HG03342 (cell line): ENCODE data around the gene SCARF1.

Experiments used
- ATAC-seq: cut with Tn5 transposase; IDR thresholded peaks from one replicate; pipeline ENCODE4 v1.9.1; 2021; ENCODE audit warnings: mild to moderate bottlenecking, moderate library complexity; ENCODE audit not compliant: unreplicated experiment

SCARF1 gene

GRCh38 chr17:1629504-1630310 is 15.8 kb downstream of the SCARF1 start:
- ATAC-seq, result no peak

DNA sequence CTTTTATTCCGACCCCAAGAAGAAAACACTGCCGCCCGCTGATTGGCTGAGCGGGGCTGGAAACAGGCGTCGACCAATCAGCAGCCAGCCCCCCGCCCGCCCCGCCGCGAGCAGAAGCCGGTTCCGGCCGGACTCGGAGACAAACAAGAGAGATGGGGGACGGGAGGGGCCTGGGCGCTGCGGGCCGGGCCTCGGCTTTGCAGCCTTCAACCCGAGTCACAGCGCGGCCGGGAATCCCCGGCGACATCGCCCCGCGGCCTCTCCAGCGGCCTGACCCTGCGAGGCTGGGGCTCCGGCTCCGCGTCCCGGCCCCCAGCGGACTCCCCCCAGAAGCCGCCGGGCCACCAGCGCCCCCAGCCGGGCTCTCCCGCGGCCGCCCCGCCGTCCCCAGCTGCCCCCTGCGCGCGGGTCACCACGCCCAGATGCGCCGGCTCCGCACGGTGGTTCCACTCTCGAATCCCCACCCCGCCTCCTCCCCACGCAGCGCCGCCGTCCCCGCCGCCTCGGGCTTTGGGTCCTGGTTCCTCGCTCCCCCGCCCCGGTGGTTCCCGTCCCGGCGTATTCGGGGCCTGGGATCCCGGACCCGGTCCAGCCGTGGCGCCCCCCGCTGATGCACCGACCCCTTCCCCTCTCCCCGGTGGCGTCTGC is 16.6 kb downstream of the SCARF1 start:
- ATAC-seq, result peak; percentile 51

DNA sequence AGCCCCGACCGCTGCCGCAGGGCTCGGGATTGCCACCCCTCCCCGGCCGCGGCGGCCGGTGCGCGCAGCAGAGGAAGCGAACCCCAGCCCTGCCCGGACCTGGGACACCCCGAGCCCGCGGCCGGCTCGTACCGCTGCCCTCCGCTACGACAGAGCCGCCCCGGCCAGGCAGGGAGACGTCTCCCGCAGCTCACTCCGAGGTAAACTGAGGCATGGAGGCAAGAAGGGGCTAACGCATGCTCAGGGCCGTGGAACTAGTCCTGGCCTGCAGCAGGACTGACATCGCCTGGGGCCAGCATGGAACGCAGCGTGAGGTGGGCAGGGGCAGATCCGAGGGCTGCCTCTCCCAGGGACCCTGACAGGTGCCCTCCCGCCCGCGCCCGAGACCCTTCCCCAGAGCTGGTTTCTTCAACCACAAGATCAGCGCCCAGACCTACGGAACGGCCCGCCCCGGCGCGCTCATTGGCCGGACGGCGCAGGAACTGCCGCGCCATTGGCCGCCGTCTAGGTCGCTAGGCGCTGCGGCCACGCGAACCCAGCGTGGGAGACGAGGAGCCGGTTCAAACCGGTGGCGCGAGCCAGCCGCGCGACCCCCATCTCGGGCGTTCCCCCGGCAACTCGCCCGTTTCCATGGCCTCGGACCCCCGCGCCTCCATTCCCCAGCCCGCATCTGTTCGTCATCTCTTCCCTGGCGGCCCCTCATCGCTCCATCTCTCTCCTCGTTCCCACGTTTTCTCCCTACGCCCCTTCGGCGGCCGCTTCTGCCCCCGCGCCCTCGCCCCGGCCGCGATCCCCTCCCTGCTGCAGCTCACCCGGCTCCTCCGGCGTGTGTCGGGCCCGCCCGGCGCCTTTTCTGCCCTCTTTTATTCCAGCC is 17.3 kb downstream of the SCARF1 start, which contains the start of gene SLC43A2:
SLC43A2 (minus strand) TSS at position 853 of the 874 bp plus-strand sequence. CDS start 960 bp downstream, outside the sequence.
- peak; percentile 53 for ATAC-seq

DNA sequence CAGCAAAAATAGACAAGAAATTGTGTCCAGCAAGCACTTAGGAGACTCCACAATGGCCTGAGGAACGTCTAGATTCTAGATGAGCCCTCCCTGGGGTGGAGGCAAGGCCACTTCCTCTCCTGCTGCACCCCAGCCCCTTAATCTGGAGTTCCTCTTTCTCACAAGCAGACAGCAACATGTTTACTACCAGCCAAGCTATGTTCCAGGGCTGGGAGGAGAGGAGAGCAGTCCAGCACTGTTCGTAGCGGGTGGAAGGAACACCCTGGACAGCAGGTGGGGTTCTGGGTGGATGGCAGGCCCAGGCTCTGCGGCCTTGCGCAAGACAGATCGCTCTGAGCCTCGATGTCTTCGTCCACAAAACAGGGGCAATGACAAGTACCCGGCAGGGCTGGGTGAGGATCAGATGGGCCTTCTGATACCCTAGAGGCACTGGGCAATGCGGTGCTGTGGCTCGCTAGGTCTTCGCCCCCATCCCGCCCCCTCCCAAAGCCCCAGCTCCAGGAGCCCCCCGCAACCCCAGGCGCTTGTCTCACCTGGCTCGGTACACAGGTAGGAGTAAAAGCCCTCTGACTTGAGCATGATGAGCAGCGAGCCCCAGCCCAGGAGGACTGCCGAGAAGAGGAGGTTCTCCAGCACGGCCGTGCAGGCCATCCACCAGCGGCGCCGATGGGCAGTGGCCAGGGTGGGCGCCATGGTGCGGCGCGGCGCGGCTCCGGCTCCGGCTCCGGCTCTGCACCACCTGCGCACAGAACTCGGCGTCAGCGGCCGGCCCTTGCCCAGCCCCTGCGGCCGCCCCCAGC is 18.1 kb downstream of the SCARF1 start:
- no peak for ATAC-seq

DNA sequence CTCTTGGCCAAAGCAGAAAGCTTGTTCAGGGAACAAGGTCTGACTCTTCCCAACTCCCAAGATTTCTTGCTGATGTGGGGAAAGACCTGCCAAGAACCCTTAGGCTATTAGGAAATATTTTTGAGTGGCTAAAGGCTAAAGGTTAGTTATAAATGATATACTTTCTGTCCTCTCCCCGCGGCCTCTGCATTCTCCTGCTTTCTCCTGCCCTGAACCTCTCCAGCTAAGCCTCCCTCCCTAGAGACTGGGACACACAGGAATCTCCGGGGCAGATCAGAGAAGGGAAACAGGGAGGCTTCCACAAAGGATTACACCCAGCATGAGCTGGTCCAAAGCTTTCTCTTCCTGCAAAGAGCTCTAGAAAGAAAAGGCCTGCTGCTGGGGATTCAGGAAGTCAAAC is 19.2 kb downstream of the SCARF1 start:
- no peak for ATAC-seq

DNA sequence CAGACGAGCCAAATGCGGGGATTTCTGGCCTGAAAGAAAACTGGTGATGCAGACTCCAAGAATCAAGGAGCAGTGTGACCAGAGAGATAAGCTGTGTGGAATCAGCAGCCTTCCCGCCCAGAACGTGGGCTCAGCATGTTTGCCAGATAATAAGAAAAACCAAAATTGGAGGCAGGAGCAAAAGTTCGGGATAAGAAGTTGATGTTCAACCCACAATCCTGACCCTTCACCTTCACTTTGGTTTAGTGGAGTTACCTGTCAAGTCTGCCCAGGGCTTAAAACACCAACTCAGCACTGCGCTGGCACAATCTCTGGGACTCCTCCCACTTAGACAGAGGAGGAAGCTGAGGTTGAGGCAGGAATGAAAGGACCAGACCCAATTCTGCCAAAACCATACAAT is 20.0 kb downstream of the SCARF1 start:
- ATAC-seq, result no peak

GRCh38 chr17:1625053-1625452 is 20.5 kb downstream of the SCARF1 start:
- no peak for ATAC-seq

GRCh38 chr17:1624650-1625049 is 20.9 kb downstream of the SCARF1 start:
- no peak for ATAC-seq

DNA sequence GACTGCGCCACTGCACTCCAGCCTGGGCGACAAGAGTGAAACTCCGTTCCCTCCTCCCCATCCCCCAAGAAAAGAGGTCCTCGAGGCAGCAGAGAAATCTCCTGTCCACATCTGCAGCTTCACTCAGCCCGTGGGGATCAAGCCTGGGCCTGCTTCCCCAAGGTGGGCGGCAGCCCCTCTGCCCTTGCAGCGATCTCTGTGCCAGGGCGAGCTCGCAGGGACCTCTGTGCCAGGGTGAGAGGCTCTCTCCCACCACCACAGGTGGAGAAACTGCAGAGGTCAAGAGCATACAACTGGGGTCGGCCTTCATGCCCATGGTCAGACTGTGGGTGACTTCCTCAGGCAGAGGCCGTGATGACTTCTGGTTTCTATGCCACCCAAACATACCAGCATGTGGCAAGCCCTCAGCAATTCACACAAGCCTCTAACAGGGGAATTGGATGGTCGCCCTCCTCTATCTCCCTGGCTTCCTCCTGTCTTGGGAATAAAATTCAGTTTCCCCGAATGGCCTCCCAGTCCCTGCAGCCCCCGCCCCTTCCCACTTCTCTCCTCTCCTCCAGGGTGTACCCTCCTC is 22.4 kb downstream of the SCARF1 start:
- ATAC-seq, result no peak

DNA sequence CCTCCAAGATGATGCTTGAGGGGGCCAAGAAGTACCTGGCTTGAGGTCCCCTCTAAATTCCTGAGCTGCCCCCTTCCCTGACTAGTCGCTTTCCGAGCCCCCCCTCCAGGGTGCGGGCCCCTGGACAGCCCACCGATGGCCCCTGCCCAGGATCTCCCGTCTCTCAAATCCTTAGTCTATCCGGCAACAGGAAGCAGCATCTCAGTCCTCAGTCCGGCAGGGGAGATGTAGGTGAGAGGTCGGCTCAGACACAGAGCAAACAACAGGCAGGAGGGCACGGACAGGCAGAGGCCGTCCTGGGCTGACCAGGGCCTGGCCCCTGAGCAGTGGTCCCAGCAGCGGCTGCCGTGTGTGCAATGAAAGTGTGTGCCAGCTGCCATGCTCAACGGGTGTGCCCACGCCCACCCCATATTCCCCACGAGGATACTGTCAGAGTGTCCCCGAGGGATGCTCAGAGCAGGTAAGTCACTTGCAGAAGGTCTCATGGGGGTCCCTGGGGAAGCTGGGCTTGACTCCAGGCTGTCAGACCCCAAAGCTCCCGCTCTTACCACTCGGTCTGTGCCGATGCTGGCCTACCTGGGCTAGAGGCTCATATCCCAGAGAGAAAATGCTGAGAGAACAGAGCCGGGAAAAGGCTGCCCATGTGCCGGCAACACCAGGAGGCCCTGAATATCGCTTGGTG is 24.1 kb downstream of the SCARF1 start:
- no peak for ATAC-seq

- no peak for ATAC-seq
Measured at GRCh38 chr17:1620486-1620885, 25.0 kb downstream of the SCARF1 start.

GRCh38 chr17:1617620-1618174 is 27.8 kb downstream of the SCARF1 start:
- no peak for ATAC-seq

DNA sequence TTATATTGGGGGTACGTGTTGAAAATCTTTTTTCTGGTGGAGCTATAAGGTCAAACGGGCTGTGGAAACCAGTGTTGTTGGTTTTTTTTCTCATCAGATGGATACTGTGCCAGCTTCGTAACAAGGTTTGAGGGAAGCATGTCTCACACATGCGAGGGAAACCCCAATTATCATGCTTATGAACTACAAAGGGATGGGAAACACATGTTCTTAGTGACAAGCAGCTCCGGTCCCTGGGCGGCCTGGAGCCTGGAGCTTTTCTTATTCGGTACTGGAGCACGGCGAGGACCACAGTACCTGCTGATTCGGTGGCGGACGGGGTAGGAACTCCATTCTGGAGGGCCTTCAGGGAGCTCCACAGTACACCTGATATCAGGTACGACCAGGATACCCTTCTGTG is 29.4 kb downstream of the SCARF1 start:
- no peak for ATAC-seq

- ATAC-seq, result no peak
Measured at GRCh38 chr17:1612400-1612799, 33.1 kb downstream of the SCARF1 start.

DNA sequence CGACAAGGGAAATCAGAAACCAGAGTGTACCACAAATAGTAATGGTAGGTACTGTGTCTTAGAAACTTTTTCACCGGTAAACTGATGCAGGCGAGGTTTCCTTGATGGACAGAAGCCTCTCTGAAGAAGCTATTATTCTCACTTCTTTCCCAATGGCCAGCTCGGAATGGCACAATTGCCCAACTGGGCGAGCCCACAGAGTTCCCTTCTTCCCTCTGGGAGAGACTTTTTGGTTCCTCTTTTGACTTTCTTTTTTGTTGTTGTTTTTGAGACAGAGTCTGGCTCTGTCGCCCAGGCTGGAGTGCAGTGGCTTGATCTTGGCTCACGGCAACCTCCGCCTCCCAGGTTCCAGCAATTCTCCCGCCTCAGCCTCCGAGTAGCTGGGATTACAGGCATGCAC is 33.8 kb downstream of the SCARF1 start:
- no peak for ATAC-seq

- ATAC-seq, result no peak
Measured at GRCh38 chr17:1608676-1609075, 36.9 kb downstream of the SCARF1 start.

- no peak for ATAC-seq
Measured at GRCh38 chr17:1607971-1608320, 37.6 kb downstream of the SCARF1 start.

DNA sequence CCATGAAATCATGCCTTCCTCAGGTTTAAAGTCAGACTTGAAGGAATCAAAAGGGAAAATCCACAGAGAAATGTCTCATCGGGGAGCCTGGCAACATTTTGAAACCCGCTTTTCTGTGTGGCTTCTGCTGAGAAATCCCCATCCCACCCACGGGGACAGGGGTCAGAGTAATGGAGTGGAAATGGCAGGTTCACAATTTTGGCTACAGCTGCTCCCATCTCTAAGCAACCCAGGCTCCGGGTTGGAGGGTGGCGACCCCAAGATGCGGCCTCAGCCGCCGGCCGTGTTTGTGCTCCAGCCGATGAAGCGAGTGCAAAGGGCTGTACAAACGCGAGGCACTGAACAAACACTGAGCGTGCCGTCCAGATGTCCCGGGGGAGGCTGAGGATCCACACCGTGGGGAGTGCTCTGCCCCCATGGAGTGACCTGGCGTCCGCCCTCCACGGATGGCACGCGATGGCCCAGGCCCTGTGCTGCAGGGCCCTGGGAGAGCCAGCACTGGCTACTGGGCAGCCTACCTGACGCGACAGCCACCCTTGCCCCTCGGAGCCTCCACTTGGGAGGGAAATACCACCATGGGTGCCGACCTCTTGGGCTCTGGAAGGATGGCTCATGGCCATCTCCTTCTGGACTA is 39.1 kb downstream of the SCARF1 start:
- ATAC-seq, result no peak
